ENCODE measurements around the gene PLD1.
"Not testable (repeated sequence)": the region's sequence is repeated elsewhere in the genome, so short reads cannot be mapped to it uniquely, and the experiment has no call there.

The PLD1 gene

GRCh38 chr3:171822431-171823106 is 12.3 kb upstream of the PLD1 start:
- no peak for DNase-seq
- intact Hi-C loops (cut with DNase I), result no loop called here

GRCh38 chr3:171821778-171822358 is 11.6 kb upstream of the PLD1 start:
- intact Hi-C loops (cut with DNase I), result no loop called here
- DNase-seq, result no peak

GRCh38 chr3:171821044-171821443 is 10.8 kb upstream of the PLD1 start:
- intact Hi-C loops (cut with DNase I), result no loop called here
- no peak for DNase-seq

- intact Hi-C loops (cut with DNase I), result no loop called here
Measured at GRCh38 chr3:171817074-171817800, 7.0 kb upstream of the PLD1 start.

GRCh38 chr3:171815973-171816595 is 5.8 kb upstream of the PLD1 start:
- intact Hi-C loops (cut with DNase I), result no loop called here
- no peak for DNase-seq

More at GRCh38 chr3:171817074-171817800, 7.0 kb upstream of the PLD1 start:
- no peak for DNase-seq

GRCh38 chr3:171814662-171815061 is 4.4 kb upstream of the PLD1 start:
- intact Hi-C loops (cut with DNase I); DNase-seq: not testable (repeated sequence)

GRCh38 chr3:171813897-171814460 is 3.7 kb upstream of the PLD1 start:
- intact Hi-C loops (cut with DNase I), result no loop called here
- DNase-seq, result no peak

- intact Hi-C loops (cut with DNase I), result no loop called here
- no peak for DNase-seq
Measured at GRCh38 chr3:171813278-171813896, 3.1 kb upstream of the PLD1 start.

- intact Hi-C loops (cut with DNase I), result no loop called here
- DNase-seq, result no peak
Measured at GRCh38 chr3:171812811-171813210, 2.5 kb upstream of the PLD1 start.

GRCh38 chr3:171811913-171812335 is 1.6 kb upstream of the PLD1 start:
- intact Hi-C loops (cut with DNase I), result no loop called here
- no peak for DNase-seq

GRCh38 chr3:171811295-171811912 is 1.1 kb upstream of the PLD1 start:
- intact Hi-C loops (cut with DNase I), result no loop called here
- no peak for DNase-seq

GRCh38 chr3:171810629-171811294 is 479 bp upstream of the PLD1 start:
- DNase-seq, result no peak
- intact Hi-C loops (cut with DNase I), result no loop called here

- intact Hi-C loops (cut with DNase I), result no loop called here
- DNase-seq, result no peak
Measured at GRCh38 chr3:171809611-171809860, 747 bp downstream of the PLD1 start.

- no peak for DNase-seq
- intact Hi-C loops (cut with DNase I), result no loop called here
Measured at GRCh38 chr3:171807806-171808205, 2.5 kb downstream of the PLD1 start.

- intact Hi-C loops (cut with DNase I), result no loop called here
- no peak for DNase-seq
Measured at GRCh38 chr3:171807129-171807675, 3.1 kb downstream of the PLD1 start.

GRCh38 chr3:171806200-171807128 is 3.8 kb downstream of the PLD1 start:
- no peak for DNase-seq
- intact Hi-C loops (cut with DNase I), result no loop called here

GRCh38 chr3:171805687-171806086 is 4.6 kb downstream of the PLD1 start:
- intact Hi-C loops (cut with DNase I), result no loop called here
- no peak for DNase-seq

Measured in head of caudate nucleus (tissue), 42 donors.